WERI-Rb-1 (cell line): Measurements from ENCODE around the gene SOBP.

ENCODE experiments used
- DNase-seq: peaks from one replicate; pipeline ENCODE4 v3.0.0-alpha.2; 2020
- H3K27ac ChIP-seq: fragments of 250-450 bp; sonication (Bioruptor Pico); 2 replicates; pipeline ENCODE4 v1.5.1; 2020; ENCODE audit warnings: mild to moderate bottlenecking, moderate library complexity
- H3K27me3 ChIP-seq: fragments of 250-450 bp; sonication (Bioruptor Pico); 2 replicates; pipeline ENCODE4 v1.5.1; 2021; ENCODE audit warnings: mild to moderate bottlenecking, low read depth, moderate library complexity; ENCODE audit not compliant: insufficient read depth, severe bottlenecking
- H3K36me3 ChIP-seq: fragments of 250-450 bp; sonication (Bioruptor Pico); 2 replicates; pipeline ENCODE4 v1.5.1; 2020; ENCODE audit warnings: mild to moderate bottlenecking, moderate library complexity
- H3K4me3 ChIP-seq: 2 replicates; pipeline ENCODE4 v1.5.1; 2011; ENCODE audit warnings: low read depth, mild to moderate bottlenecking, control low read depth, low read length
- H3K9me3 ChIP-seq: fragments of 250-450 bp; sonication (Bioruptor Pico); 2 replicates; pipeline ENCODE4 v1.5.1; 2021; ENCODE audit warnings: mild to moderate bottlenecking, moderate library complexity; ENCODE audit not compliant: severe bottlenecking
- CTCF ChIP-seq: IDR thresholded peaks from 2 replicates; pipeline ENCODE4 v1.5.1; 2011; ENCODE audit warnings: low read depth, mild to moderate bottlenecking, control low read depth, inconsistent platforms, low read length

Gene SOBP

GRCh38 chr6:107600936-107601335 lies 111.0 kb downstream of the SOBP start:
- no peak for DNase-seq
- Histone ChIP-seq H3K36me3 (no peaks in the 10 kb centered on the region), H3K27me3 (no peaks in the 10 kb centered on the region), H3K9me3 (no peaks in the 10 kb centered on the region), H3K4me3 (no peak overlapping the region), H3K27ac (no peak overlapping the region)
- no peak for TF ChIP-seq CTCF

GRCh38 chr6:107601406-107601805 lies 111.5 kb downstream of the SOBP start:
- H3K9me3 ChIP-seq: no peaks in the 10 kb centered on the region
- no peaks in the 10 kb centered on the region for H3K36me3 ChIP-seq
- H3K4me3 ChIP-seq: no peak overlapping the region
- TF ChIP-seq CTCF: no peak
- no peaks in the 10 kb centered on the region for H3K27me3 ChIP-seq
- H3K27ac ChIP-seq: no peak overlapping the region
- DNase-seq: no peak

GRCh38 chr6:107602321-107603005 lies 112.5 kb downstream of the SOBP start:
- no peak for TF ChIP-seq CTCF
- H3K36me3 ChIP-seq: no peaks in the 10 kb centered on the region
- no peak for DNase-seq
- H3K27me3 ChIP-seq: no peaks in the 10 kb centered on the region
- H3K9me3 ChIP-seq: no peaks in the 10 kb centered on the region
- H3K27ac ChIP-seq: no peak overlapping the region
- H3K4me3 ChIP-seq: no peak overlapping the region

- Histone ChIP-seq H3K36me3 (no peaks in the 10 kb centered on the region), H3K27ac (no peak overlapping the region), H3K4me3 (no peak overlapping the region), H3K9me3 (no peaks in the 10 kb centered on the region), H3K27me3 (no peaks in the 10 kb centered on the region)
- peak; percentile 15 for DNase-seq
- peak; percentile 28 for TF ChIP-seq CTCF
These were observed 113.1 kb downstream of the SOBP start for GRCh38 chr6:107603006-107603370.

GRCh38 chr6:107604549-107604948 lies 114.6 kb downstream of the SOBP start:
- no peak for DNase-seq
- H3K36me3 ChIP-seq: no peaks in the 10 kb centered on the region

More at GRCh38 chr6:107604549-107604948, 114.6 kb downstream of the SOBP start:
- Histone ChIP-seq H3K9me3 (no peaks in the 10 kb centered on the region), H3K27me3 (no peaks in the 10 kb centered on the region), H3K4me3 (no peak overlapping the region), H3K27ac (no peak overlapping the region)
- TF ChIP-seq CTCF: 0 out of 2 replicates have a peak, but pooled peaks have one; percentile 7
